Neural progenitor cell (in vitro differentiated cells): ENCODE results near the gene ZNF862. TPM values are rescaled to one million over a fixed set of nuclear protein-coding genes. Genes with fewer than 3 reads are reported as not detected.

ENCODE experiments used
- DNase-seq: peaks from one replicate; pipeline ENCODE4 v3.0.0-alpha.2; 2016; ENCODE audit warnings: low spot score
- H2AFZ ChIP-seq: fragments of 200-600 bp; sonication (generic); replicated peaks from 2 replicates; pipeline ENCODE4 v1.6.1; 2016; ENCODE audit warnings: antibody characterized with exemption
- H3F3A ChIP-seq: fragments of 200-600 bp; sonication (generic); 2 replicates; pipeline ENCODE4 v1.6.1; 2016; ENCODE audit warnings: antibody characterized with exemption, low read depth
- H3K27ac ChIP-seq: fragments of 200-600 bp; sonication (generic); 2 replicates; pipeline ENCODE4 v1.5.1; 2016; ENCODE audit warnings: mild to moderate bottlenecking
- H3K27me3 ChIP-seq: fragments of 200-600 bp; sonication (generic); 2 replicates; pipeline ENCODE4 v1.6.1; 2016; ENCODE audit warnings: mild to moderate bottlenecking, moderate library complexity
- H3K36me3 ChIP-seq: fragments of 200-600 bp; sonication (generic); 2 replicates; pipeline ENCODE4 v1.5.1; 2016
- H3K4me1 ChIP-seq: fragments of 200-600 bp; sonication (generic); 2 replicates; pipeline ENCODE4 v1.6.1; 2016; ENCODE audit warnings: mixed run types
- H3K4me2 ChIP-seq: fragments of 200-600 bp; sonication (generic); 2 replicates; pipeline ENCODE4 v1.6.1; 2016
- H3K4me3 ChIP-seq: fragments of 200-600 bp; sonication (generic); 2 replicates; pipeline ENCODE4 v1.5.1; 2016
- H3K79me2 ChIP-seq: fragments of 200-600 bp; sonication (generic); 2 replicates; pipeline ENCODE4 v1.6.1; 2016; ENCODE audit warnings: low read depth
- H3K9ac ChIP-seq: fragments of 200-600 bp; sonication (generic); 2 replicates; pipeline ENCODE4 v1.6.1; 2016
- H3K9me3 ChIP-seq: fragments of 200-600 bp; sonication (generic); 2 replicates; pipeline ENCODE4 v1.5.1; 2016; ENCODE audit warnings: low read depth
- H4K20me1 ChIP-seq: fragments of 200-600 bp; sonication (generic); 2 replicates; pipeline ENCODE4 v1.6.1; 2016; ENCODE audit warnings: low read depth
- H3K27ac Mint-ChIP-seq: 3 replicates; pipeline ENCODE4 v1.8.0; 2021; ENCODE audit warnings: mixed read lengths
- H3K27me3 Mint-ChIP-seq: 2 replicates; pipeline ENCODE4 v1.8.0; 2022; ENCODE audit warnings: low read depth, mild to moderate bottlenecking, inconsistent platforms, moderate library complexity, mixed read lengths; ENCODE audit not compliant: insufficient read depth
- H3K36me3 Mint-ChIP-seq: 3 replicates; pipeline ENCODE4 v1.8.0; 2021; ENCODE audit warnings: mixed read lengths
- H3K4me1 Mint-ChIP-seq: 3 replicates; pipeline ENCODE4 v1.8.0; 2021; ENCODE audit warnings: mixed read lengths
- H3K4me3 Mint-ChIP-seq: 3 replicates; pipeline ENCODE4 v1.8.0; 2021; ENCODE audit warnings: mild to moderate bottlenecking, moderate library complexity, mixed read lengths
- H3K9me3 Mint-ChIP-seq: 3 replicates; pipeline ENCODE4 v1.8.0; 2020; ENCODE audit warnings: mixed read lengths
- EZH2 ChIP-seq: fragments of 200-600 bp; sonication (generic); IDR thresholded peaks from 2 replicates; pipeline ENCODE4 v1.6.1; 2017; ENCODE audit warnings: antibody characterized with exemption, mild to moderate bottlenecking, moderate library complexity
- EZH2phosphoT487 ChIP-seq: fragments of 200-600 bp; sonication (generic); IDR thresholded peaks from 2 replicates; pipeline ENCODE4 v1.6.1; 2017; ENCODE audit warnings: antibody characterized with exemption
- total RNA-seq: library from RNA; depleted of rRNA; stranded (reverse); fragments of >200 nt; gene quantifications from 2 replicates; pipeline ENCODE4 v1.2.3, GENCODE V29; 2015; ENCODE audit warnings: low replicate concordance
- TF ChIP-seq, protein P1 (sequence below): fragments of 200-600 bp; sonication (generic); IDR thresholded peaks from 2 replicates; pipeline ENCODE4 v1.5.1; 2017; ENCODE audit warnings: antibody characterized with exemption, mild to moderate bottlenecking

The ZNF862 gene
- total RNA-seq, 1 donor from 2014 or later, result 5.9 TPM

DNA sequence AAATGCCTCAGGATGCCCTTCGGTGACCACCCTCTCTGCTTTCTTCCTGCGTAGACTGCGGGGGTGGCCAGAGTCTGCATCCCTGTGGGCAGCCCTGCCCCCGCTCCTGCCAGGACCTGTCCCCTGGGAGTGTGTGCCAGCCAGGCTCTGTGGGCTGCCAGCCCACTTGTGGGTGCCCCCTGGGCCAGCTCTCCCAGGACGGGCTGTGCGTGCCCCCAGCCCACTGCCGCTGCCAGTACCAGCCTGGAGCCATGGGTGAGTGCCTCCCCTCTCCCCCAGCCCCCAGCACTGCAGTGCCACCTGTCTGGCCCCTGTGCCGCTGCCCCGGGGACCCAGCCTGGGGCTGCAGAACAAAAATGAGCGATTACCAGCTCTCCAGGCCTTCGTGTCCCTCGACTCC is 23.1 kb upstream of the ZNF862 start:
- Mint-ChIP-seq H3K4me1 (peaks cover 3% of the 10 kb centered on the region), H3K27me3 (peaks cover 3% of the 10 kb centered on the region), H3K4me3 (no peak overlapping the region), H3K27ac (peak overlapping the region; percentile 79), H3K36me3 (no peaks in the 10 kb centered on the region), H3K9me3 (no peaks in the 10 kb centered on the region)
- Histone ChIP-seq H3K27ac (no peak overlapping the region), H3K27me3 (no peaks in the 10 kb centered on the region), H2AFZ (no peak overlapping the region), H3K4me1 (peaks cover 5% of the 10 kb centered on the region), H3F3A (no peaks in the 10 kb centered on the region), H3K79me2 (no peaks in the 10 kb centered on the region), H3K9ac (no peak overlapping the region), H3K4me2 (no peak overlapping the region), H4K20me1 (no peaks in the 10 kb centered on the region), H3K36me3 (no peaks in the 10 kb centered on the region), H3K9me3 (no peaks in the 10 kb centered on the region), H3K4me3 (no peak overlapping the region)
- DNase-seq, result no peak
- TF ChIP-seq EZH2phosphoT487 (no peak), EZH2 (no peak)
- TF ChIP-seq, protein P1, sequence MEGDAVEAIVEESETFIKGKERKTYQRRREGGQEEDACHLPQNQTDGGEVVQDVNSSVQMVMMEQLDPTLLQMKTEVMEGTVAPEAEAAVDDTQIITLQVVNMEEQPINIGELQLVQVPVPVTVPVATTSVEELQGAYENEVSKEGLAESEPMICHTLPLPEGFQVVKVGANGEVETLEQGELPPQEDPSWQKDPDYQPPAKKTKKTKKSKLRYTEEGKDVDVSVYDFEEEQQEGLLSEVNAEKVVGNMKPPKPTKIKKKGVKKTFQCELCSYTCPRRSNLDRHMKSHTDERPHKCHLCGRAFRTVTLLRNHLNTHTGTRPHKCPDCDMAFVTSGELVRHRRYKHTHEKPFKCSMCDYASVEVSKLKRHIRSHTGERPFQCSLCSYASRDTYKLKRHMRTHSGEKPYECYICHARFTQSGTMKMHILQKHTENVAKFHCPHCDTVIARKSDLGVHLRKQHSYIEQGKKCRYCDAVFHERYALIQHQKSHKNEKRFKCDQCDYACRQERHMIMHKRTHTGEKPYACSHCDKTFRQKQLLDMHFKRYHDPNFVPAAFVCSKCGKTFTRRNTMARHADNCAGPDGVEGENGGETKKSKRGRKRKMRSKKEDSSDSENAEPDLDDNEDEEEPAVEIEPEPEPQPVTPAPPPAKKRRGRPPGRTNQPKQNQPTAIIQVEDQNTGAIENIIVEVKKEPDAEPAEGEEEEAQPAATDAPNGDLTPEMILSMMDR, result no peak

DNA sequence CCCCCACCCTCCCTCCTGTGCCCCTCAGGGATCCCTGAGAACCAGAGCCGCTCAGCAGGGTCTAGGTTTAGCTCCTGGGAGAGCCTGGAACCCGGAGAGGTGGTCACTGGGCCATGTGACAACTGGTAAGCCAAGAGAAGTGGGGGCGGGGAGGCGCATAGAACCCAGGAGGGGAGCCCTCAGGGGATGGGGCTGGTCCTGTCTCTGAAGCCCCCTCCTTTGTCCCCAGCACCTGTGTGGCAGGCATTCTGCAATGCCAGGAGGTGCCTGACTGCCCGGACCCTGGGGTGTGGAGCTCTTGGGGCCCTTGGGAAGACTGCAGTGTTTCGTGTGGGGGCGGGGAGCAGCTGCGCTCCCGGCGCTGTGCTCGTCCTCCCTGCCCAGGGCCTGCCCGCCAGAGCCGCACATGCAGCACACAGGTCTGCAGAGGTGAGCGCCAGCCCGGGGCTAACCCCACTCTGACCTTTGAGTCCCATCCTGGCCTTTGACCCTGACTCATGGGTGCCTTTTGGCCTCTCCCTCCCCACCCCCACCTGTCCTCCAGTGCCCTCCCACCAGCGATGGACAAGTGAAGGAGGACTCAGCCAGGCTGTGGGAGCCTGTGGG is 22.4 kb upstream of the ZNF862 start:
- no peak overlapping the region for H3K4me3 Mint-ChIP-seq
- Histone ChIP-seq H3K4me2 (no peak overlapping the region), H4K20me1 (no peaks in the 10 kb centered on the region), H3K36me3 (no peaks in the 10 kb centered on the region), H3K27ac (no peak overlapping the region), H2AFZ (no peak overlapping the region), H3K9me3 (no peaks in the 10 kb centered on the region), H3K4me3 (no peak overlapping the region), H3K27me3 (no peaks in the 10 kb centered on the region), H3K4me1 (peaks cover 5% of the 10 kb centered on the region), H3F3A (no peaks in the 10 kb centered on the region), H3K79me2 (no peaks in the 10 kb centered on the region), H3K9ac (no peak overlapping the region)
- no peak for DNase-seq
- H3K27me3 Mint-ChIP-seq, result no peaks in the 10 kb centered on the region
- TF ChIP-seq EZH2, result no peak
- TF ChIP-seq, protein P1, result no peak
- no peak for TF ChIP-seq EZH2phosphoT487
- H3K36me3 Mint-ChIP-seq, result no peaks in the 10 kb centered on the region
- H3K9me3 Mint-ChIP-seq, result no peaks in the 10 kb centered on the region
- H3K4me1 Mint-ChIP-seq, result peaks cover 3% of the 10 kb centered on the region
- H3K27ac Mint-ChIP-seq, result no peak overlapping the region

DNA sequence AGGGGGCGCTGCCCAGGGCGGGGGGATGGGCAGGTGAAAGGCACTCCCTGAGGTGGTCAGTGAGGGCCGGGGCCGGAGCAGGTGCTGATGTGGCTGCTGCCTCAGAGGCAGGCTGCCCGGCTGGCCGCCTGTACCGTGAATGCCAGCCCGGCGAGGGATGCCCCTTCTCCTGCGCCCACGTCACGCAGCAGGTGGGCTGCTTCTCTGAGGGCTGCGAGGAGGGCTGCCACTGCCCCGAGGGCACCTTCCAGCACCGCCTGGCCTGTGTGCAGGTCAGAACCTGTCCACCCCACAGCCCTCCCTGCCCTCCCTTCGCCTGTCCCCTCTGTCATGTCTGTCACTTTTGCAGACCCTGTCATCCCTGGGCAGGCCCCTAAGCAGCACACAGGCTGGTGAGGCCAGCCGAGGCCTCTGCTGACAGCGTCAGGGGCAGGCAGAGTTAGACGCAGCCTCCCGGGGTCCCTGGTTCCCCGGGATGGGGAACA is 21.9 kb upstream of the ZNF862 start:
- peaks cover 3% of the 10 kb centered on the region for H3K4me1 Mint-ChIP-seq
- H4K20me1 ChIP-seq, result no peaks in the 10 kb centered on the region
- H3K27ac ChIP-seq, result no peak overlapping the region
- H3K27me3 Mint-ChIP-seq, result no peaks in the 10 kb centered on the region
- H3K36me3 Mint-ChIP-seq, result no peaks in the 10 kb centered on the region
- DNase-seq, result no peak
- H3K9me3 ChIP-seq, result no peaks in the 10 kb centered on the region
- H2AFZ ChIP-seq, result no peak overlapping the region
- no peaks in the 10 kb centered on the region for H3K9me3 Mint-ChIP-seq
- no peaks in the 10 kb centered on the region for H3K79me2 ChIP-seq
- no peak overlapping the region for H3K4me3 Mint-ChIP-seq
- H3K4me3 ChIP-seq, result no peak overlapping the region
- H3K9ac ChIP-seq, result no peak overlapping the region
- H3K4me2 ChIP-seq, result no peak overlapping the region
- H3K27ac Mint-ChIP-seq, result no peak overlapping the region
- no peaks in the 10 kb centered on the region for H3K36me3 ChIP-seq
- no peaks in the 10 kb centered on the region for H3F3A ChIP-seq
- no peaks in the 10 kb centered on the region for H3K27me3 ChIP-seq
- TF ChIP-seq EZH2 (no peak), EZH2phosphoT487 (no peak)
- TF ChIP-seq, protein P1, result no peak
- H3K4me1 ChIP-seq, result peaks cover 5% of the 10 kb centered on the region
